HFFc6 (cell line): Measurements from ENCODE around the gene THRAP3. TPM values are rescaled to one million over a fixed set of nuclear protein-coding genes. Genes with fewer than 3 reads are reported as not detected.
"Not testable (repeated sequence)": the region's sequence is repeated elsewhere in the genome, so short reads cannot be mapped to it uniquely, and the experiment has no call there.

Source experiments
- DNase-seq: peaks from one replicate; pipeline ENCODE4 v3.0.0-alpha.2; 2018
- H3K27ac Mint-ChIP-seq: 2 replicates; pipeline ENCODE4 v1.8.0; 2020; ENCODE audit warnings: mild to moderate bottlenecking, mixed read lengths
- H3K27me3 Mint-ChIP-seq: 2 replicates; pipeline ENCODE4 v1.8.0; 2021; ENCODE audit warnings: mild to moderate bottlenecking, moderate library complexity, mixed read lengths; ENCODE audit not compliant: insufficient read depth
- H3K36me3 Mint-ChIP-seq: 2 replicates; pipeline ENCODE4 v1.8.0; 2021; ENCODE audit warnings: low read depth, mixed read lengths
- H3K4me1 Mint-ChIP-seq: 2 replicates; pipeline ENCODE4 v1.8.0; 2020; ENCODE audit warnings: low read depth, mixed read lengths
- H3K4me3 Mint-ChIP-seq: 2 replicates; pipeline ENCODE4 v1.8.0; 2020; ENCODE audit warnings: mild to moderate bottlenecking, moderate library complexity, mixed read lengths
- H3K9me3 Mint-ChIP-seq: 2 replicates; pipeline ENCODE4 v1.8.0; 2020; ENCODE audit warnings: mild to moderate bottlenecking, mixed read lengths
- CTCF ChIP-seq: fragments of 200-600 bp; sonication (generic); IDR thresholded peaks from 2 replicates; pipeline ENCODE4 v1.5.0; 2021; ENCODE audit warnings: antibody characterized with exemption, mild to moderate bottlenecking
- total RNA-seq, 6 experiments: library from RNA; stranded (reverse); fragmentation: NEBNext Ultra II Directional; extraction: Animal tissue kit (Norgen Biotek cat#: 25700); gene quantifications; 2 replicates in 1 of 6; 3 replicates in 5 of 6; pipeline ENCODE4 v1.2.3, GENCODE V29; 2021

THRAP3 gene
- total RNA-seq, 6 experiments from 2014 or later, result 116 to 126 (median 121) TPM

- TF ChIP-seq CTCF, result no peak
- Mint-ChIP-seq H3K9me3 (no peaks in the 10 kb centered on the region; the same call in 1 of the 2 replicates), H3K36me3 (peaks cover 26% of the 10 kb centered on the region), H3K4me3 (peak overlapping the region; percentile 61), H3K27me3 (no peaks in the 10 kb centered on the region), H3K4me1 (peaks cover 70% of the 10 kb centered on the region), H3K27ac (peak overlapping the region; percentile 97)
- peak; percentile 92 for DNase-seq
Measured at GRCh38 chr1:36248250-36248894, 24.1 kb downstream of the THRAP3 start.

DNA sequence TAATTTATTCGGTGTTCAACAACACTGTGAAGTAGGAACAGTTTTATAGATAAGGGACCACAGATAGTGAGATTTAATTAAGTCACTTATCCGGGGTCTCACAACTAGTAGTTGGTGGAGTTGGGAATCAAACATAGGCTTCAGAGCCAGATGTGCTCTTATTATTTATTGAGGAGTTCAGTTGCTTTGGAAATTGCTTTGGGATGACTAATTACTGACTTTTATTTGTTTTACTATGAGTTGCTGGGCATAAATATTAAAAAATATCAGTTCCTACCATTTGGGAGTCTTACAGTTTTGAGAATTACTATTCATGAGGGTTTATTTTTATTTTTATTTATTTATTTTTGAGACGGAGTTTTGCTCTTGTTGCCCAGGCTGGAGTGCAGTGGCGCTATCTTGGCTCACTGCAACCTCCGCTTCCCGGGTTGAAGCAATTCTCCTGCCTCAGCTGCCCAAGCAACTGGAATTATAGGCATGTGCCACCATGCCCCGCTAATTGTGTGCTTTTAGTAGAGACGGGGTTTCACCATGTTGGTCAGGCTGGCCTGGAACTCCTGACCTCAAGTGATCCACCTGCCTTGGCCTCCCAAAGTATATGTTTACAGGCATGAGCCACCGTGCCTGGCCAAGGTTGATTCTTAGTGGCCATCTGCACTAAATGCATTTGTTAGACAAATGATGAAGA is 27.7 kb downstream of the THRAP3 start:
- Mint-ChIP-seq H3K36me3 (peaks cover 19% of the 10 kb centered on the region), H3K27ac (peak overlapping the region; percentile 57), H3K27me3 (no peaks in the 10 kb centered on the region), H3K4me1 (peaks cover 70% of the 10 kb centered on the region), H3K4me3 (no peak overlapping the region; the same call in 1 of the 2 replicates), H3K9me3 (no peaks in the 10 kb centered on the region; the same call in 1 of the 2 replicates)
- TF ChIP-seq CTCF, result no peak
- no peak for DNase-seq

DNA sequence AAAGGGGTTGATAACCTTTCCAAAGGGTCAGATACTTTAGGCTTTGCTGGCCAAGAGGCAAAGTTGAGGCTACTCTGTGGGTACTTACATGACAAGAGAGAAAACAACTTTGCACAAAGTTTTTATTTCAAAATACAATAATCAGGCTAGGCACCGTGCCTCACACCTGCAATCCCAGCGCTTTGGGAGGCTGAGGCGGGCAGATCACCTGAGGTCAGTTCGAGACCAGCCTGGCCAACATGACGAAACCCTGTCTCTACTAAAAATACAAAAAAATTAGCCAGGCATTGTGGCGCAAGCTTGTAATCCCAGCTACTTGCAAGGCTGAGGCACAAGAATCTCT is 28.2 kb downstream of the THRAP3 start:
- Mint-ChIP-seq H3K27ac (peak overlapping the region; percentile 24; the same call in 1 of the 2 replicates), H3K36me3 (peaks cover 24% of the 10 kb centered on the region), H3K4me1 (peaks cover 74% of the 10 kb centered on the region)
- H3K9me3 Mint-ChIP-seq, H3K4me3 Mint-ChIP-seq, DNase-seq, H3K27me3 Mint-ChIP-seq: not testable (repeated sequence)

DNA sequence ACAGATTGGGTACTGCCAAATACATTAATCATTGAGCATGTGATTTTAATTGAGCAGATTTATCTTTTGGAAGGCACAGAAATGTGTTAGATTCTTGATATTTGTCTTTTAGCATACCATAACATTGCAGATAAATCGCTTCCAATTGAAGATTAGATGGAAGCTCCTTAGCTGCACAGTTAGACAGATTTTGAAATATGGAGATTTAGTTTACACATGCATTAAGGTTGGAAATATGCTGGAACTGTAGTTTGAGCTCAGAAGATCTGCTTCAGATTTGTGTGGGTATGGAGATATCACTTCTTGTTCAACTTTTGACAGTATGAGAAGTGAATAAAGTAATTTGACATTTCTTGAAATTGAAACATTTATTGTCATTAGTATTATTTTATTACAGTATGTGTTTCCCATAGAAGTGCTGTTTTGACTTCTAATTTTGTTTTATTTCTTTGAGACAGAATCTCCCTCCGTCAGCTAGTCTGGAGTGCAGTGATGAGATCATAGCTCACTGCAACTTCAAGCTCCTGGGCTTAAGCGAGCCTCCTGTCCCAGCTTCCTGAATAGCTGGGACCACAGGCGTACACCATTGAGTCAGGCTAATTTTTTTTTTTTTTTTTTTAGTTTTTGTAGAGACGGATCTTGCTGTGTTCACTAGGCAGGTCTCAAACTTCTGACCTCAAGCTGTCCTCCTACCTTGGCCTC is 29.1 kb downstream of the THRAP3 start:
- DNase-seq, result peak; percentile 20
- H3K9me3 Mint-ChIP-seq, result no peaks in the 10 kb centered on the region; the same call in 1 of the 2 replicates
- peaks cover 26% of the 10 kb centered on the region for H3K36me3 Mint-ChIP-seq
- no peaks in the 10 kb centered on the region; the same call in 1 of the 2 replicates for H3K27me3 Mint-ChIP-seq
- no peak overlapping the region for H3K4me3 Mint-ChIP-seq
- peaks cover 74% of the 10 kb centered on the region for H3K4me1 Mint-ChIP-seq
- H3K27ac Mint-ChIP-seq, result peak overlapping the region; percentile 72
- TF ChIP-seq CTCF, result no peak

- Mint-ChIP-seq H3K27me3 (no peaks in the 10 kb centered on the region; the same call in none of the 2 replicates), H3K4me3 (no peak overlapping the region), H3K36me3 (peaks cover 24% of the 10 kb centered on the region), H3K4me1 (peaks cover 58% of the 10 kb centered on the region), H3K9me3 (no peaks in the 10 kb centered on the region), H3K27ac (peak overlapping the region; percentile 79)
- no peak for TF ChIP-seq CTCF
- no peak for DNase-seq
Measured at GRCh38 chr1:36256558-36257374, 32.5 kb downstream of the THRAP3 start.
